HG02623 (cell line): ENCODE data around the gene LRRC19.
A peak's percentile ranks its signal among the peaks of the same experiment; 100 is the strongest.

Experiments
- ATAC-seq: cut with Tn5 transposase; IDR thresholded peaks from one replicate; pipeline ENCODE4 v1.9.1; 2021; ENCODE audit warnings: moderate library complexity; ENCODE audit not compliant: unreplicated experiment

Gene LRRC19, protein sequence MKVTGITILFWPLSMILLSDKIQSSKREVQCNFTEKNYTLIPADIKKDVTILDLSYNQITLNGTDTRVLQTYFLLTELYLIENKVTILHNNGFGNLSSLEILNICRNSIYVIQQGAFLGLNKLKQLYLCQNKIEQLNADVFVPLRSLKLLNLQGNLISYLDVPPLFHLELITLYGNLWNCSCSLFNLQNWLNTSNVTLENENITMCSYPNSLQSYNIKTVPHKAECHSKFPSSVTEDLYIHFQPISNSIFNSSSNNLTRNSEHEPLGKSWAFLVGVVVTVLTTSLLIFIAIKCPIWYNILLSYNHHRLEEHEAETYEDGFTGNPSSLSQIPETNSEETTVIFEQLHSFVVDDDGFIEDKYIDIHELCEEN

GRCh38 chr9:27005491-27005890, at the start of gene LRRC19:
LRRC19 (minus strand) TSS chr9:27005672; CDS start chr9:26999694, 5,978 bp downstream.
- ATAC-seq, result no peak

- no peak for ATAC-seq
Measured at GRCh38 chr9:27054841-27055240, 49.4 kb upstream of the LRRC19 start.

DNA sequence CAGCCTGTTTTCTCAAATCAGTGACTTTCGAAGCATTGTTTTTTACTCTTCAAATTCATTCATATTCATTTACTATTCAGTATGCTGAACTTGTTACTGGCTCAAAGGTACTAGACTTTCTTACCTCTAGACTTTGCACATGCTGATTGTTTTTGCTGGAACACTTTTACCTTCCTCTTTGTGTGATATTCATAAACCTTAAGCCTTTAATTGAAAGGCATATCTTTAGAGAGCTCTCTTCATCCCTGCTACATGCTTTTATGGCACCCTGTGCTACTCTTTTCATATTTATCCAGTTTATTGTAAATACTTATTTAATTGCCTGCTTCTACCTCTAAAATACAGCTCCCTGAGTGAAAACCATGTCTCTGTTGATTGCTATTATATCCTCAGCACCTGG, 48.7 kb upstream of the LRRC19 start:
- ATAC-seq, result no peak

DNA sequence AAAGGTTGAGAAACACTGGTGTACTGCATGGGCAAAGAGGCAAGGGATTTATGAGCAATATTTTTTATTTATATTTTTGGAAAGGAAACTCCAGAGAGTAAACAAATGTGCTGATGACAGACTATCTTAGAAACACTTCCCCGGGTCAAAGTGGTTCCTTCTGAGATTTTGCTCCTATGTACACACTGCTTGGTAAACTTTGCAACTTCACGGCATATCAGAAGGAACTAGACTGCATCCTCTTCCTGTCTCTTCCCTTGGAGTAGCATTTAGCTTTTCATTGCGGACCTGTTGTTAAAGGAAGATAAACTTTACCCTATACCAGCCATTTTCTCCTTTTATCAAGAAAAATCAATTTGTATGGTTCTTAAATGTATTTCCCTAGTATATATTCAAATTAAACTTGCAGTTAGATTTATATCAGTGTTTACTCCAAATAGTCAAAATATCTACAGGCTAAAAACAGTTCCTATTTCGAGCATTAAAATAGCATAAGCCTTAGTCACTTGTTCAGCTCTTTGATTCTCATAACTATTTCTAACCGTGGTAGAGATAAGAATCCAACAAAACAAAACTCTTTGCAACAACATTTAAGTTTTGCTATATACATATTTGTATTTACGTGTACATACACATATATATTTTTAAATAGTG, 48.0 kb upstream of the LRRC19 start:
- no peak for ATAC-seq

GRCh38 chr9:27047136-27047535, 41.7 kb upstream of the LRRC19 start:
- no peak for ATAC-seq

DNA sequence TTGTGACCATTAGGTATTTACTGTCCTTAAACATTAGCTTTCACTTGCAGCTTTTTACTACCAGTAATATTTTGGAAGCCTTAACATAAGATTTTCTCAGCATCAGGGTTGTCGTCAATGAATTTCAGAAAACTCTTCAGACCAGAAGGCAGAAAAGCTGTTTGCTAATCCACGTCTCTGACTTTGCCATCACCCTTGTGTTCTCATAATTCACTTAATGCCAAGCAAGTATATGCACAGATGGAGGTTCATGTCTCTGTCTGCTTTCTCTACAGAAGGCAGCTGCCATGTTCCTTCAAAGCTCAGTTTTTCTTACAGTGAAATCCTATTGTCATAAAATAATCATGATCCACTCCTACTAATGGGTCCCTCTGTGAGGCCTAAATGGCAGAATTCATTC, 37.7 kb upstream of the LRRC19 start:
- ATAC-seq, result no peak

DNA sequence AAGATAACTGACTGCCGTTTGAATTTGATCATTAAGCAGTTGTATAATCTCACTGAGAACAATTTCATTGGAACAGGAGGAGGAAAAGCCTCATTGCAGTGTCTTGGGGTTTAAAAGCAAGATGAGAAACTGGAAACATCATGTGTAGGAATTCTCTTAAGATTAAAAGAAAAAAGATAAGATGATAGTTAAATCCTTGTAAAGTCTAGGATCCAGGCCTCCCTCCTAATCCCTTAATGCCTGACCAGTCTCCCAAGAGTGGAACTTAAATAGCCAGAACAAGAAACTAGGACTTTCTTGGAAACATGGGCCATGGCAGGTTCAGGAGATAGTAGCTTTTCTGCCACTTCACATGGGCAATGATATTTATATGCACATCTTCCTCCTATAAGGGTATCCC, 37.0 kb upstream of the LRRC19 start:
- ATAC-seq, result no peak

- ATAC-seq, result no peak
Measured at GRCh38 chr9:27041746-27042145, 36.3 kb upstream of the LRRC19 start.

- ATAC-seq, result no peak
Measured at GRCh38 chr9:27037499-27037898, 32.0 kb upstream of the LRRC19 start.

GRCh38 chr9:27033815-27034403, 28.4 kb upstream of the LRRC19 start:
- ATAC-seq, result peak; percentile 80

DNA sequence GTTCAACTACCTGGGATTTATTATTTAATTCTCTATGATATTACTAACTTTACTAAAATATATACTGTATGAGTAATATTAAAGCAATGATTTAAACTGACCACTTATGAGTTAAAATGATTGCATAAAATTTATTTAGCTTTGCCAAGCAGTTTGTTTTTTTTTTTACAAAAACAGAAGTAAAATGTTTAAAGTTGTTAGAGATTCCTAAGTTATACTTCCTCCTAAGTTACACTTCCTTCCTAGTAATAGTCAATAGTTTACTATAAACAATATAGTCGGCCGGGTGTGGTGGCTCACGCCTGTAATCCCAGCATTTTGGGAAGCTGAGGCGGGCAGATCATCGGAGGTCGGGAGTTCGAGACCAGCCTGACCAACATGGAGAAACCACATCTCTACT, 23.7 kb upstream of the LRRC19 start:
- ATAC-seq, result no peak

DNA sequence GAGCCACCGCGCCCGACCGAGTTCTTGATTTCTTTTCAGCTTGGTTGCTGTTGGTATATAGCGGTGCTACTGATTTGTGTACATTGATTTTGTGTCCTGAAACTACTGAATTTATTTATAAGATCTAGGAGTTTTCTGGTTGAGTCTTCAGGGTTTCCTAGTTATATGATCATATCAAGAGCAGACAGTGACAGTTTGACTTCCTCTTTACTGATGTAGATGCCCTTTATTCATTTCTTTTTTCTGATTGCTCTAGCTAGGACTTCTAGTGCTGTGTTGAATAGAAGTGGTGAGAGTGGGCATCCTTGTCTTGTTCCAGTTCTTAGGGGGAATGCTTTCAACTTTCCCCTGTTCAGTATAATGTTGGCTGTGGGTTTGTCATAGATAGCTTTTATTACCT, 17.4 kb upstream of the LRRC19 start:
- ATAC-seq, result no peak

- ATAC-seq, result no peak
Measured at GRCh38 chr9:27019589-27019988, 14.1 kb upstream of the LRRC19 start.

DNA sequence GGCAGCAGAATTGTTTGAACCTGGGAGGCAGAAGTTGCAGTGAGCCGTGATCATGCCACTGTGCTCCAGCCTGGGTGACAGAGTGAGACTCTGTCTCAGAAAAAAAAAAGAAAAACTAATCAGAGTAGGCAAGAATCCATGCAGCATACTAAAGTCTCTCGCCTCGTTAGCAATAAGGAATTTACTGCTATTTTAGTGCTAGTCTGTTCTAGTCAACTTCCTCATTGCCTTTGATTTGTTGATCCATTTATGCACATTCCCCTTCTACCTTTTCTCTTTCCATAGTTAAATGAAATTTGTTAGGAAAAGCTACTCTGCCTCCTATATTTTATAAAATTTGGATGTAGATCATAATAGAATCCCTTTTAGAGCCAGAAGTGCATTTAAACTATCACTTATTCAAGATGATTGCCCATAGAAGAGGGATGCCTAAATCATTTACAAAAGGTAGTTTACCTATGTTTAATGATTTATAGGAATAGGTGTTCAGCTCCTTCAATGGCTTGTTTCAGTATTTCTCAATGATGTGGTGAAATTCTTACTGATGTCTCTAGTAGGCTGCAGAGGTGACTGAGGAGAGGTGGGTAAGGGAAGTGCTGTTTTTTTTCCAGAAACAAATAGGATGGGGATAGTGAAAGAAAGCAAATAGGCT, 1.9 kb downstream of the LRRC19 start:
- no peak for ATAC-seq

DNA sequence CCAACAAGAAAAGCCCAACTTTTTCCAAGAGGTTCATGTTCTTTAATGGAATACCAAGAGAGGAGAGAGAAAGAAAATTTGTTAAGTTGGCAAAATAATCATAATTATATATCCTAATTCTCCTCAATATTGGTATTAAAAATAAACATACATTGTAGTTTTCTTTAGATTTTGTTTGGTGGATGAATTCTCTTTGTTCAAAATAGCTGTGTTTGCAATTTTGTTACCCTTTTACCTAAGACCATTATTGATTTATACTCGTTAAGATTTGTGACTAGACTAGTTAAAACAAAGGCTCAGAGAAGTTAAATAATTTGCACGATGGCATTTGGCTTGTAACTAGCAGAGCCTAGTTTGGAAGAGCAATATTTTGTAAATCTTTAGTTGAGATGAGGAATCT, 9.7 kb downstream of the LRRC19 start:
- no peak for ATAC-seq

DNA sequence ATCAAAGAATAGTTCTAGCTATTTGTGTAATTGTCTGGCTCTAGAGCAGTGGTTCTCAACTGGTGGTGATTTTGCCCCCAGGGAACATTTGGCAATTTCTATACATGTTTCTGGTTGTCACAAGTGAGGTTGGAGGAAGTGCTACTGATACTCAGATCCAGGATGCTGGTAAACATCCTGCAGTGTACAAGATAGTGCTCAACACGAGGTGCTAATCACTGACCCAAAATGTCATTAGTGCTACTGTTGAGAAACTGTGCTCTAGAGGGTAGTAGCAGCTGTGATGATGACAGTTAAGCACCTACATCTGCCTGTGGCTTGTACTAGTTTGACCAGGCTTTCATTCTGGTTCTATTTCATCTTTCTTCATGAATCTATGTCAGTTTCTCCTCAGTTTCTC, 22.1 kb downstream of the LRRC19 start:
- ATAC-seq, result peak; percentile 61

GRCh38 chr9:26975728-26976707, 29.5 kb downstream of the LRRC19 start:
- no peak for ATAC-seq

GRCh38 chr9:26974927-26975326, 30.5 kb downstream of the LRRC19 start:
- no peak for ATAC-seq

GRCh38 chr9:26973989-26974388, 31.5 kb downstream of the LRRC19 start:
- ATAC-seq, result no peak

DNA sequence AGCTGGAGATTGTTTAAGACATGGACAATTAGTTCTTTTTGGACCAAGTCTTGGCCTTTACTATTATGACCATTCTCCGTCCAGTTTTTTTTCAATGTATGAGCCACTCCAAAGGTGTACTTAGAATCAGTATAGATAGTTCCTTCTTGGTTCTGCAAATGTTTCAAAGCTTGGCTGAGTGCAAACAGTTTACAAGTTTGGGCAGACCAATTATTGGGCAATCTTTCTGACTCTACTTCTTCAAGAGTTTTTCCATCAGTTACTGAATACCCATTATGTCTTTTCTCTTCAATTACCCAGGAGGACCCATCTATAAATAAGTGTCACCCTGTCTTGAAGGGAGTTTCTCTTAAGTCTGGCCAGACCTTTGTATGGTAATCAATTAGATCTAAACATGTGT, 33.8 kb downstream of the LRRC19 start:
- no peak for ATAC-seq

DNA sequence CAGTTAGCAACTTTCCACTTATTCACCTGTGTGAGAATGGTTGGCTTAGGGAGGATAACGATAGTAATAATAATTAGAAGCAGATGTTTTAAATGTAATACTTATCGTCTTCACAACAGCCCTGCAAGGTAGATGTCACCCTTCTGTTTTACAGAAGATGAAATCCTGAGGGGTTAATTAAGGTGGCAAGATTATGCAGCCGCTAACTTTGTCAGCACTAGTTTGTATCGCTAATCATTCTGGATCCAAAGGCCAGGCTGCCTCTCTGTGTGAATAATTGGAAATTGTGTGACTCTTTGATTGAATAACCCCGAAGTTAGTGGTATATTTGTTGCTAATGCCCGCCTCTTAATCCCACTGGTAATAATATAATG, 48.6 kb downstream of the LRRC19 start:
- ATAC-seq, result no peak
